CD4-positive, alpha-beta T cell treated with Interleukin-15 for 1 hour (primary cell): ENCODE results near the gene EFEMP2.
"Not testable (repeated sequence)": the region's sequence is repeated elsewhere in the genome, so short reads cannot be mapped to it uniquely, and the experiment has no call there.

Experiments
- DNase-seq: peaks from one replicate; pipeline ENCODE4 v3.0.0-alpha.2; 2020

The EFEMP2 gene

GRCh38 chr11:65854161-65854592 is 18.4 kb downstream of the EFEMP2 start:
- no peak for DNase-seq

GRCh38 chr11:65853246-65853979 is 19.2 kb downstream of the EFEMP2 start:
- no peak for DNase-seq

- DNase-seq: no peak
These were observed 19.9 kb downstream of the EFEMP2 start for GRCh38 chr11:65852508-65853245.

- DNase-seq: no peak
These were observed 20.6 kb downstream of the EFEMP2 start for GRCh38 chr11:65851811-65852507.

- DNase-seq: no peak
These were observed 21.5 kb downstream of the EFEMP2 start for GRCh38 chr11:65851083-65851579.

GRCh38 chr11:65850217-65851082 is 22.1 kb downstream of the EFEMP2 start:
- DNase-seq: no peak

GRCh38 chr11:65849771-65850216 is 22.8 kb downstream of the EFEMP2 start:
- no peak for DNase-seq

- no peak for DNase-seq
These were observed 23.2 kb downstream of the EFEMP2 start for GRCh38 chr11:65849366-65849765.

- DNase-seq: not testable (repeated sequence)
These were observed 23.9 kb downstream of the EFEMP2 start for GRCh38 chr11:65848693-65849092.

GRCh38 chr11:65847746-65848145 is 24.9 kb downstream of the EFEMP2 start:
- DNase-seq: no peak

- no peak for DNase-seq
These were observed 28.2 kb downstream of the EFEMP2 start for GRCh38 chr11:65844231-65844872.

GRCh38 chr11:65843811-65844210 is 28.8 kb downstream of the EFEMP2 start:
- no peak for DNase-seq

- DNase-seq: no peak
These were observed 30.5 kb downstream of the EFEMP2 start for GRCh38 chr11:65842144-65842543.

- DNase-seq: no peak
These were observed 38.4 kb downstream of the EFEMP2 start for GRCh38 chr11:65834202-65834601.

GRCh38 chr11:65833297-65834030 is 39.1 kb downstream of the EFEMP2 start, which contains the start of gene SNX32:
Gene SNX32 (plus strand): TSS chr11:65833963. CDS start chr11:65834066, 103 bp downstream.
- peak; percentile 93 for DNase-seq

GRCh38 chr11:65832231-65832630 is 40.4 kb downstream of the EFEMP2 start:
- not testable (repeated sequence) for DNase-seq

GRCh38 chr11:65829459-65829858 is 43.1 kb downstream of the EFEMP2 start:
- DNase-seq: no peak

GRCh38 chr11:65826984-65827735 is 45.4 kb downstream of the EFEMP2 start:
- DNase-seq: no peak

GRCh38 chr11:65822776-65823528 is 49.6 kb downstream of the EFEMP2 start:
- no peak for DNase-seq
